ENCODE data around the gene IL4.
A peak's percentile ranks its signal among the peaks of the same experiment; 100 is the strongest.

The IL4 gene

DNA sequence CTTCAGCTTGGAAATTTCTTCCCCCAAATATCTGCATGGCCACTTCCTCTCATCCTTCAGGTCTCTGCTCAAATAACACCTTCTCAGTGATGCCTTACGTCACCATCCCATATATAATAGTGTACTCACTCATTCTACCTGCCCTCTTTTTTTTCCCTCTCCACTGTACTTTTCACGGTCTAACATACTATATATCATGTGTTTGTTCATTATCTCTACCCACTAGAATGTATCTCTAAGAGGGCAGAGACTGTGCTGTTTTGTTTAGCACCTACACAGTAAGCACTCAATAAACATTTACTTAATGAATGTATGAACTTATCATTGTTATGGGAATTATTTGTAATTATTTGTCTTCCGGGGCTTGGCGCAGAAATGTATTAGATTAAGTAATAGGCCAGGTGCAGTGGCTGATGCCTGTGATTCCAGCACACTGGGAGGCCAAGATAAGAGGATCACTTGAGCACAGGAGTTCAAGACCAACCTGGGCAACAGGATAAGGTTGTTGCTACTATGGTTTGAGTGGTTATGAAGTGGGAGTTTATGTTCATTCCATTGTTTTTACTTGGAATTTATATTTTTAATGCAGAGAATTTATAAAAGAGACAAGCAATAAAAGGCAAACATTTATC lies 21.8 kb upstream of the IL4 start:
- Mint-ChIP-seq H3K27ac (no peak overlapping the region), H3K4me1 (peaks cover 7% of the 10 kb centered on the region)

DNA sequence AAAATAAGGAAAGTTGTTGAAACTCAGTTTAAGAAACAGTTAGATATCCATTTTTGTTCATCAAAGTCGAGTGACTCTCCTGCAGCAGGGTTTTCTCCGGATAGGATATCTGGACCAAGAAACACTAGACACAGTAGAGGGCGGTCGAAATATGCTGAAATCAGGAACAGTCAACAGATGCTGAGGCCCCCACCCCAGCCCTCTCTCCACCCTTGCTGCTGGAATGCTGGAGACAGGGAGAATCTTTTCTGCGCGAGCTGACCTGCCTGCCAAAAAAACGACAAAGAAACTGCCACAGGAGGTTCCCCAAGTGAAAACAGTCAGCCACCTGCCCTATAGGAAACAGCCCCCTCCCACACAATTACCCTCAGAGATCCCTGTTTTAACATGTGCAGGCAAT lies 20.1 kb upstream of the IL4 start:
- Mint-ChIP-seq H3K27ac (no peak overlapping the region), H3K36me3 (peaks cover 6% of the 10 kb centered on the region), H3K4me1 (peaks cover 21% of the 10 kb centered on the region), H3K4me3 (no peak overlapping the region), H3K9me3 (no peaks in the 10 kb centered on the region)
- no peak for DNase-seq (ENCODE audit: low spot score in 2 of 2)
- ATAC-seq: no peak

More for the DNA sequence above, 21.8 kb upstream of the IL4 start:
- Mint-ChIP-seq H3K9me3 (peaks cover 8% of the 10 kb centered on the region), H3K4me3 (no peak overlapping the region), H3K36me3 (peaks cover 5% of the 10 kb centered on the region)
- DNase-seq (ENCODE audit: low spot score in 2 of 2): no peak
- no peak for ATAC-seq

DNA sequence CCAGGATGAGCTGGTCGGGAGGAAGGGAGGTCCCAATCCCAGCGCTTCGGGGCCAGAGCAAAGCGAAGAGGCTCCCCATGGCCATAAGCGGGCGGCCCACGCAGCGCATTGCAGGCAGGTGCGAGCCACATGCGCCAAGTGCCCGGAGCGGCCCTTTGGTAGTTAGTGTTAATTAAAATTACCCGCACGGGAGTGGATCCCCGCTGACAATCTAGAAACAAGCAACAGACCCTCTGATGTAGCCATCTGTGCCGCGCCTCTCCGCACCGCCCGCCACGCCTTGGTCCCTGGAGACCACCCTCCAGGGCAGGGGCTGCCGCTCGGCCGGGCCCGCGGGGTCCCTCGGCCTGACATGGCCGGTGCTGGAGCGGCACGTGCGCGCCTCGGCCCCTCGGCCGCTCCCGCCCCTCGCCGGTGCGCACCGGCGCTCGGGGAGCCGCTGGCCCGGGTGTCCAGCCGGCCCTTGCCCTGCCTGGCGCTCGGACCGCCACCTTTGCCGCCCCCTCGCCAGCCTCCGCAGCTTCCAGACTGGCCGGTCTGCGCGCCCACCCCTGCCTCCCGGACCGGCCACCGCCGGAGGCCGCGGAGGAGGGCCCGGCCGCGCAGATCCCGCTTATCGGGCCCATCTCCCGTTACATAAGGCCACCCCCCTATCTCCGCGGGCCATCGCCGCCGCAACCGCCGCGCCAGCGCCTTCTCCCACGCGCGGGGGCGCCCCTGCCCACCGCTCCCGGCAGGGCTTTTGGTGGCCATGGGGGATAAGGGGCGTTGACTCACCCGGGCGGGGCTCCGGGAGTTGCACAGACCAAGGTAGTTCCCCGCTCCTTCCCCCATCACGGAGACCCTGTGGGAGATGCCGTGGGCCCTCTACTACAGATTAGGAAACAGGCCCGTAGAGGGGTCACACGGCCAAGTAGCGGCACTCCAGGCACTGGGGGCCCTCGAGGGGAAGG lies 17.7 kb upstream of the IL4 start:
- Mint-ChIP-seq H3K9me3 (no peaks in the 10 kb centered on the region), H3K36me3 (peaks cover 19% of the 10 kb centered on the region), H3K4me1 (peaks cover 40% of the 10 kb centered on the region), H3K4me3 (peak overlapping the region; percentile 69), H3K27ac (peak overlapping the region; percentile 89)
- ATAC-seq (peak; percentile 68), DNase-seq (ENCODE audit: low spot score in 2 of 2) (peak in 1 of 2 donors; percentile 74)

GRCh38 chr5:132656774-132657355 lies 16.9 kb upstream of the IL4 start:
- Mint-ChIP-seq H3K36me3 (peaks cover 19% of the 10 kb centered on the region), H3K4me1 (peaks cover 47% of the 10 kb centered on the region)

GRCh38 chr5:132657676-132658380 lies 16.0 kb upstream of the IL4 start, which contains the start of gene IL13:
IL13 (plus strand) TSS chr5:132658173; CDS start chr5:132658187, 14 bp downstream.
- DNase-seq (ENCODE audit: low spot score in 2 of 2): no peak
- peaks cover 57% of the 10 kb centered on the region for H3K4me1 Mint-ChIP-seq
- ATAC-seq: peak; percentile 24
- H3K27ac Mint-ChIP-seq: peak within 1 kb of the TSS; percentile 89
- no peaks in the 10 kb centered on the region for H3K9me3 Mint-ChIP-seq
- peaks cover 19% of the 10 kb centered on the region for H3K36me3 Mint-ChIP-seq
- peak within 1 kb of the TSS; percentile 69 for H3K4me3 Mint-ChIP-seq

More at GRCh38 chr5:132656774-132657355, 16.9 kb upstream of the IL4 start:
- Mint-ChIP-seq H3K4me3 (peak overlapping the region; percentile 69), H3K9me3 (no peaks in the 10 kb centered on the region), H3K27ac (peak overlapping the region; percentile 89)
- ATAC-seq: peak; percentile 36
- no peak for DNase-seq (ENCODE audit: low spot score in 2 of 2)

DNA sequence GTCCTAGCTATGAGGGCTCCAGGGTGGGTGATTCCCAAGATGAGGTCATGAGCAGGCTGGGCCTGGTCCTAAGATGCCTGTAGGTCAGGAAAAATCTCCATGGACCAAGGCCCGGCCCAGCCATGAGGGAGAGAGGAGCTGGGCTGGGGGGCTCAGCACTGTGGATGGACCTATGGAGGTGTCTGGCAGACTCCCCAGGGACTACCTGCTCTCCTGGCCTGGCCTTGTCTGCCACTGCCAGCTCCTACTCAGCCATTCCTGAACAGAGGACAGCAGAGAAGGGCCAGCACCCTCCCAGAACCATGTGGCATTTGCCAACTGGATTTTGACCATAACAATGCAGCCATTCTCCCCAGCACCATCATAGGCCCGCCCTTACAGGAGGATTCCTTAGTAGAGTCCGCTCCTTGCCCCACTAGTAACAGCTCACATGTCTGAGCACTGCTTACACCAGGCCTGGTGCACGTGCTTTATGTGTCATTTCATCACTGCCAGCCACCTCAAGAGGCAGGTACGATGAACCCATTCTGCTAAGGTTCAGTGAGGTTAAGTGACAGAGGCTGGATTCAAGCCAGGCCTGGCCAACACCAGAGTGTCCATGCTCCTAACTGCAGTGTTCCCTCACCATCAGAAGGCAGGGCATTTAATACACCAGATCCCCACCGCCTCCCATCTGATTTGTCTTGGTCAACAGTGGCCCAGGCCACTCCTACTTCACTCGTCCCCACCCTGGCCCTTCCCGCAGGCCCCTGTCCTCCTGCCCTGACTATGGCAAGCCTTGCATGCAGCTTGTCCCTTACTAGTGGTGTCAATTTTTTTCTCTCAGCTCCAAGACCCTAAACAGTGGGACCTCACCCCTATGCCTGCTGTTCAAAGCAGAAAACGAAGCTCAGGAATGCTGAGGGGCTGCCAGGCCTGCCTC lies 15.1 kb upstream of the IL4 start:
- ATAC-seq (no peak), DNase-seq (ENCODE audit: low spot score in 2 of 2) (no peak)
- Mint-ChIP-seq H3K4me1 (peaks cover 65% of the 10 kb centered on the region), H3K4me3 (peak overlapping the region; percentile 69), H3K27ac (peak overlapping the region; percentile 18), H3K36me3 (peaks cover 26% of the 10 kb centered on the region), H3K9me3 (no peaks in the 10 kb centered on the region)

- DNase-seq (ENCODE audit: low spot score in 2 of 2): no peak
- H3K27ac Mint-ChIP-seq: peak overlapping the region; percentile 92
- peaks cover 29% of the 10 kb centered on the region for H3K36me3 Mint-ChIP-seq
- no peak for ATAC-seq
- H3K4me1 Mint-ChIP-seq: peaks cover 77% of the 10 kb centered on the region
- no peaks in the 10 kb centered on the region for H3K9me3 Mint-ChIP-seq
- H3K4me3 Mint-ChIP-seq: peak overlapping the region; percentile 69
Observed at GRCh38 chr5:132659598-132660493, 13.9 kb upstream of the IL4 start.

GRCh38 chr5:132661231-132662003 lies 12.4 kb upstream of the IL4 start:
- H3K36me3 Mint-ChIP-seq: peaks cover 29% of the 10 kb centered on the region
- H3K4me3 Mint-ChIP-seq: peak overlapping the region; percentile 69
- no peaks in the 10 kb centered on the region for H3K9me3 Mint-ChIP-seq
- no peak for DNase-seq (ENCODE audit: low spot score in 2 of 2)
- H3K4me1 Mint-ChIP-seq: peaks cover 86% of the 10 kb centered on the region
- H3K27ac Mint-ChIP-seq: peak overlapping the region; percentile 92
- no peak for ATAC-seq

- Mint-ChIP-seq H3K36me3 (peaks cover 29% of the 10 kb centered on the region), H3K27ac (peak overlapping the region; percentile 92), H3K4me3 (no peak overlapping the region), H3K4me1 (peaks cover 86% of the 10 kb centered on the region), H3K9me3 (no peaks in the 10 kb centered on the region)
- DNase-seq (ENCODE audit: low spot score in 2 of 2): no peak
- no peak for ATAC-seq
Observed at GRCh38 chr5:132662004-132662401, 11.8 kb upstream of the IL4 start.

- Mint-ChIP-seq H3K27ac (peak overlapping the region; percentile 92), H3K4me3 (peak overlapping the region; percentile 57), H3K9me3 (no peaks in the 10 kb centered on the region), H3K4me1 (peaks cover 85% of the 10 kb centered on the region), H3K36me3 (peaks cover 29% of the 10 kb centered on the region)
- peak; percentile 83 for ATAC-seq
- peak; percentile 43 to 86 for DNase-seq (ENCODE audit: low spot score in 2 of 2)
Observed at GRCh38 chr5:132662925-132663770, 10.6 kb upstream of the IL4 start.

- H3K4me3 Mint-ChIP-seq: peak overlapping the region; percentile 57
- peaks cover 25% of the 10 kb centered on the region for H3K36me3 Mint-ChIP-seq
- peak in 1 of 2 donors; percentile 77 for DNase-seq (ENCODE audit: low spot score in 2 of 2)
- H3K9me3 Mint-ChIP-seq: no peaks in the 10 kb centered on the region
- peak overlapping the region; percentile 92 for H3K27ac Mint-ChIP-seq
- ATAC-seq: peak; percentile 70
- peaks cover 76% of the 10 kb centered on the region for H3K4me1 Mint-ChIP-seq
Observed at GRCh38 chr5:132663771-132664695, 9.8 kb upstream of the IL4 start.
